ENCODE data around the gene MRPL50. TPM values are rescaled to one million over a fixed set of nuclear protein-coding genes. Genes with fewer than 3 reads are reported as not detected.
A peak's percentile ranks its signal among the peaks of the same experiment; 100 is the strongest.

MRPL50 gene
- total and polyA plus RNA-seq, 9 of the 15 experiments (the other 6 are each of a cell fraction or from before 2014, with no cell fraction given) = 17.5 to 107 (median 37.4) TPM

DNA sequence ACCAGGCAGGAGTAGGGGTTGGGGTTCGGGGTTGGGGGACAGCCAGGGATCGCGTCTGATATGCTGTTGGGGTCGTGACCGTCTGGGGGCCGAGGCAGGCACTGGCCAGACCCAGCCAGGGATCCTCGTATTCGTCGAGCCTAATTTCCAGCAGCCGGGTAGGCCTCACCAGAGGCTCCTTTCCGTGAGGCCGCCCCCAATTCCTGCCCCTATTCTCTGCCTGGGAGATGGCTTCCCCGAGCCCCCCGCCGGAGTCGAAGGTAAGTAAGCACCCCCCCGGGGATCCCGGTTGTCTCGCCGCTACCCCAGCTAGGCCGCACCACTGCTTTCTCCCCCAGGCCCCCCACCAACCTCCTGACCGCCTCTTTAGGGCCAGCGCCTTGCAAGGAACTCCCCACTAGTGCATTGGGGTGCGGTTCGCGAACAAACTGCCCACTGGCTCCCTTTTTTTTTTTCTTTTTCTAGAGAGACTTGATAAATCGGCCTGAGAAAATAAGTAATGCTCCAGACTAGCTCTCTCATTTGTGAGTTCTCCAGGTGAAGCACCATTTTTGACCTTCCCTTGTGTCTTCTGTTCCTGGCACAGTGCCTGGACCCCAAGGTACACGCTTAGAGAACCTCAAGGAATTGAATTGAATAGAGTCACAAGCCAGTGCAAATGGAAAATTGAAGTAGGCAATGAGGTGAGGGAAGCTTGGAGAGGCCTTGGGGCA lies 668 bp upstream of the MRPL50 start (continued):
- TF ChIP-seq, protein P1, sequence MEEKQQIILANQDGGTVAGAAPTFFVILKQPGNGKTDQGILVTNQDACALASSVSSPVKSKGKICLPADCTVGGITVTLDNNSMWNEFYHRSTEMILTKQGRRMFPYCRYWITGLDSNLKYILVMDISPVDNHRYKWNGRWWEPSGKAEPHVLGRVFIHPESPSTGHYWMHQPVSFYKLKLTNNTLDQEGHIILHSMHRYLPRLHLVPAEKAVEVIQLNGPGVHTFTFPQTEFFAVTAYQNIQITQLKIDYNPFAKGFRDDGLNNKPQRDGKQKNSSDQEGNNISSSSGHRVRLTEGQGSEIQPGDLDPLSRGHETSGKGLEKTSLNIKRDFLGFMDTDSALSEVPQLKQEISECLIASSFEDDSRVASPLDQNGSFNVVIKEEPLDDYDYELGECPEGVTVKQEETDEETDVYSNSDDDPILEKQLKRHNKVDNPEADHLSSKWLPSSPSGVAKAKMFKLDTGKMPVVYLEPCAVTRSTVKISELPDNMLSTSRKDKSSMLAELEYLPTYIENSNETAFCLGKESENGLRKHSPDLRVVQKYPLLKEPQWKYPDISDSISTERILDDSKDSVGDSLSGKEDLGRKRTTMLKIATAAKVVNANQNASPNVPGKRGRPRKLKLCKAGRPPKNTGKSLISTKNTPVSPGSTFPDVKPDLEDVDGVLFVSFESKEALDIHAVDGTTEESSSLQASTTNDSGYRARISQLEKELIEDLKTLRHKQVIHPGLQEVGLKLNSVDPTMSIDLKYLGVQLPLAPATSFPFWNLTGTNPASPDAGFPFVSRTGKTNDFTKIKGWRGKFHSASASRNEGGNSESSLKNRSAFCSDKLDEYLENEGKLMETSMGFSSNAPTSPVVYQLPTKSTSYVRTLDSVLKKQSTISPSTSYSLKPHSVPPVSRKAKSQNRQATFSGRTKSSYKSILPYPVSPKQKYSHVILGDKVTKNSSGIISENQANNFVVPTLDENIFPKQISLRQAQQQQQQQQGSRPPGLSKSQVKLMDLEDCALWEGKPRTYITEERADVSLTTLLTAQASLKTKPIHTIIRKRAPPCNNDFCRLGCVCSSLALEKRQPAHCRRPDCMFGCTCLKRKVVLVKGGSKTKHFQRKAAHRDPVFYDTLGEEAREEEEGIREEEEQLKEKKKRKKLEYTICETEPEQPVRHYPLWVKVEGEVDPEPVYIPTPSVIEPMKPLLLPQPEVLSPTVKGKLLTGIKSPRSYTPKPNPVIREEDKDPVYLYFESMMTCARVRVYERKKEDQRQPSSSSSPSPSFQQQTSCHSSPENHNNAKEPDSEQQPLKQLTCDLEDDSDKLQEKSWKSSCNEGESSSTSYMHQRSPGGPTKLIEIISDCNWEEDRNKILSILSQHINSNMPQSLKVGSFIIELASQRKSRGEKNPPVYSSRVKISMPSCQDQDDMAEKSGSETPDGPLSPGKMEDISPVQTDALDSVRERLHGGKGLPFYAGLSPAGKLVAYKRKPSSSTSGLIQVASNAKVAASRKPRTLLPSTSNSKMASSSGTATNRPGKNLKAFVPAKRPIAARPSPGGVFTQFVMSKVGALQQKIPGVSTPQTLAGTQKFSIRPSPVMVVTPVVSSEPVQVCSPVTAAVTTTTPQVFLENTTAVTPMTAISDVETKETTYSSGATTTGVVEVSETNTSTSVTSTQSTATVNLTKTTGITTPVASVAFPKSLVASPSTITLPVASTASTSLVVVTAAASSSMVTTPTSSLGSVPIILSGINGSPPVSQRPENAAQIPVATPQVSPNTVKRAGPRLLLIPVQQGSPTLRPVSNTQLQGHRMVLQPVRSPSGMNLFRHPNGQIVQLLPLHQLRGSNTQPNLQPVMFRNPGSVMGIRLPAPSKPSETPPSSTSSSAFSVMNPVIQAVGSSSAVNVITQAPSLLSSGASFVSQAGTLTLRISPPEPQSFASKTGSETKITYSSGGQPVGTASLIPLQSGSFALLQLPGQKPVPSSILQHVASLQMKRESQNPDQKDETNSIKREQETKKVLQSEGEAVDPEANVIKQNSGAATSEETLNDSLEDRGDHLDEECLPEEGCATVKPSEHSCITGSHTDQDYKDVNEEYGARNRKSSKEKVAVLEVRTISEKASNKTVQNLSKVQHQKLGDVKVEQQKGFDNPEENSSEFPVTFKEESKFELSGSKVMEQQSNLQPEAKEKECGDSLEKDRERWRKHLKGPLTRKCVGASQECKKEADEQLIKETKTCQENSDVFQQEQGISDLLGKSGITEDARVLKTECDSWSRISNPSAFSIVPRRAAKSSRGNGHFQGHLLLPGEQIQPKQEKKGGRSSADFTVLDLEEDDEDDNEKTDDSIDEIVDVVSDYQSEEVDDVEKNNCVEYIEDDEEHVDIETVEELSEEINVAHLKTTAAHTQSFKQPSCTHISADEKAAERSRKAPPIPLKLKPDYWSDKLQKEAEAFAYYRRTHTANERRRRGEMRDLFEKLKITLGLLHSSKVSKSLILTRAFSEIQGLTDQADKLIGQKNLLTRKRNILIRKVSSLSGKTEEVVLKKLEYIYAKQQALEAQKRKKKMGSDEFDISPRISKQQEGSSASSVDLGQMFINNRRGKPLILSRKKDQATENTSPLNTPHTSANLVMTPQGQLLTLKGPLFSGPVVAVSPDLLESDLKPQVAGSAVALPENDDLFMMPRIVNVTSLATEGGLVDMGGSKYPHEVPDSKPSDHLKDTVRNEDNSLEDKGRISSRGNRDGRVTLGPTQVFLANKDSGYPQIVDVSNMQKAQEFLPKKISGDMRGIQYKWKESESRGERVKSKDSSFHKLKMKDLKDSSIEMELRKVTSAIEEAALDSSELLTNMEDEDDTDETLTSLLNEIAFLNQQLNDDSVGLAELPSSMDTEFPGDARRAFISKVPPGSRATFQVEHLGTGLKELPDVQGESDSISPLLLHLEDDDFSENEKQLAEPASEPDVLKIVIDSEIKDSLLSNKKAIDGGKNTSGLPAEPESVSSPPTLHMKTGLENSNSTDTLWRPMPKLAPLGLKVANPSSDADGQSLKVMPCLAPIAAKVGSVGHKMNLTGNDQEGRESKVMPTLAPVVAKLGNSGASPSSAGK (IDR thresholded peaks at IDR 0.05) = no peak
- TF ChIP-seq, protein P2, sequence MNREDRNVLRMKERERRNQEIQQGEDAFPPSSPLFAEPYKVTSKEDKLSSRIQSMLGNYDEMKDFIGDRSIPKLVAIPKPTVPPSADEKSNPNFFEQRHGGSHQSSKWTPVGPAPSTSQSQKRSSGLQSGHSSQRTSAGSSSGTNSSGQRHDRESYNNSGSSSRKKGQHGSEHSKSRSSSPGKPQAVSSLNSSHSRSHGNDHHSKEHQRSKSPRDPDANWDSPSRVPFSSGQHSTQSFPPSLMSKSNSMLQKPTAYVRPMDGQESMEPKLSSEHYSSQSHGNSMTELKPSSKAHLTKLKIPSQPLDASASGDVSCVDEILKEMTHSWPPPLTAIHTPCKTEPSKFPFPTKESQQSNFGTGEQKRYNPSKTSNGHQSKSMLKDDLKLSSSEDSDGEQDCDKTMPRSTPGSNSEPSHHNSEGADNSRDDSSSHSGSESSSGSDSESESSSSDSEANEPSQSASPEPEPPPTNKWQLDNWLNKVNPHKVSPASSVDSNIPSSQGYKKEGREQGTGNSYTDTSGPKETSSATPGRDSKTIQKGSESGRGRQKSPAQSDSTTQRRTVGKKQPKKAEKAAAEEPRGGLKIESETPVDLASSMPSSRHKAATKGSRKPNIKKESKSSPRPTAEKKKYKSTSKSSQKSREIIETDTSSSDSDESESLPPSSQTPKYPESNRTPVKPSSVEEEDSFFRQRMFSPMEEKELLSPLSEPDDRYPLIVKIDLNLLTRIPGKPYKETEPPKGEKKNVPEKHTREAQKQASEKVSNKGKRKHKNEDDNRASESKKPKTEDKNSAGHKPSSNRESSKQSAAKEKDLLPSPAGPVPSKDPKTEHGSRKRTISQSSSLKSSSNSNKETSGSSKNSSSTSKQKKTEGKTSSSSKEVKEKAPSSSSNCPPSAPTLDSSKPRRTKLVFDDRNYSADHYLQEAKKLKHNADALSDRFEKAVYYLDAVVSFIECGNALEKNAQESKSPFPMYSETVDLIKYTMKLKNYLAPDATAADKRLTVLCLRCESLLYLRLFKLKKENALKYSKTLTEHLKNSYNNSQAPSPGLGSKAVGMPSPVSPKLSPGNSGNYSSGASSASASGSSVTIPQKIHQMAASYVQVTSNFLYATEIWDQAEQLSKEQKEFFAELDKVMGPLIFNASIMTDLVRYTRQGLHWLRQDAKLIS (CRISPR knock-in tag; IDR thresholded peaks at IDR 0.05) = 0 out of 2 replicates have a peak, but pooled peaks have one; percentile 15
- no peak for TF ChIP-seq SMARCA4 (IDR thresholded peaks at IDR 0.05)
- peak; percentile 6 for TF ChIP-seq KDM5B (IDR thresholded peaks at IDR 0.05; ENCODE audit: insufficient replicate concordance, low read depth, low read length)
- 0 out of 2 replicates have a peak, but pooled peaks have one; percentile 46 for TF ChIP-seq ZNF12 (CRISPR knock-in tag; IDR thresholded peaks at IDR 0.05)
- TF ChIP-seq STAT5B (CRISPR knock-in tag; IDR thresholded peaks at IDR 0.05) = no peak
- TF ChIP-seq, protein P3, sequence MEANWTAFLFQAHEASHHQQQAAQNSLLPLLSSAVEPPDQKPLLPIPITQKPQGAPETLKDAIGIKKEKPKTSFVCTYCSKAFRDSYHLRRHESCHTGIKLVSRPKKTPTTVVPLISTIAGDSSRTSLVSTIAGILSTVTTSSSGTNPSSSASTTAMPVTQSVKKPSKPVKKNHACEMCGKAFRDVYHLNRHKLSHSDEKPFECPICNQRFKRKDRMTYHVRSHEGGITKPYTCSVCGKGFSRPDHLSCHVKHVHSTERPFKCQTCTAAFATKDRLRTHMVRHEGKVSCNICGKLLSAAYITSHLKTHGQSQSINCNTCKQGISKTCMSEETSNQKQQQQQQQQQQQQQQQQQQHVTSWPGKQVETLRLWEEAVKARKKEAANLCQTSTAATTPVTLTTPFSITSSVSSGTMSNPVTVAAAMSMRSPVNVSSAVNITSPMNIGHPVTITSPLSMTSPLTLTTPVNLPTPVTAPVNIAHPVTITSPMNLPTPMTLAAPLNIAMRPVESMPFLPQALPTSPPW (CRISPR knock-in tag; IDR thresholded peaks at IDR 0.05) = peak; percentile 35; the same call in 1 of the 2 replicates

Data from K562 (cell line).